AG04449 (cell line): ENCODE data around the gene YES1.
A peak's percentile ranks its signal among the peaks of the same experiment; 100 is the strongest.

Experiments
- CTCF ChIA-PET: fragments of 350-600 bp; formaldehyde crosslinking; extraction: SDS; loops from one replicate; lab custom pipeline; 2021; ENCODE audit warnings: antibody characterized with exemption; lab: Yijun Ruan, JAX
- POLR2A ChIA-PET: fragments of 400-600, 350-600 bp; formaldehyde crosslinking; extraction: SDS; loops from one replicate; lab custom pipeline; 2020; ENCODE audit warnings: antibody characterized with exemption, inconsistent platforms; lab: Yijun Ruan, JAX
- DNase-seq: peaks from one replicate; pipeline ENCODE4 v3.0.0-alpha.2; 2010; ENCODE audit warnings: low read depth, low spot score
- H3K4me3 ChIP-seq: 2 replicates; pipeline ENCODE4 v1.5.1; 2011; ENCODE audit warnings: low read depth, mild to moderate bottlenecking, control low read depth, low read length
- CTCF ChIP-seq: IDR thresholded peaks from one replicate; pipeline ENCODE4 v1.5.1; 2011; ENCODE audit warnings: mild to moderate bottlenecking, moderate library complexity, low read length, control low read depth, inconsistent platforms; ENCODE audit not compliant: insufficient read depth; ENCODE audit errors: missing control alignments

Gene YES1

GRCh38 chr18:811892-812375 lies at the start of gene YES1:
Gene YES1, minus strand, starts transcription at chr18:812242. Its CDS starts 55,415 bp downstream, at chr18:756827.
- TF ChIP-seq CTCF, result no peak
- POLR2A ChIA-PET, result no interaction called here
- no peak for DNase-seq
- CTCF ChIA-PET, result interaction anchor here (0.8 to 1.2 kb wide), 4 partner anchors 10 to 72 kb away, joined by 3 to 5 read pairs (median 4); no protein-coding TSS in a partner anchor
- H3K4me3 ChIP-seq, result peak within 1 kb of the TSS; percentile 88

GRCh38 chr18:857986-858385 lies 45.9 kb upstream of the YES1 start:
- POLR2A ChIA-PET, result no interaction called here
- CTCF ChIA-PET, result interaction anchor here (1.8 kb wide), 1 partner anchor 19 kb away, joined by 4 read pairs; no protein-coding TSS in a partner anchor
- no peak overlapping the region for H3K4me3 ChIP-seq
- no peak for DNase-seq
- no peak for TF ChIP-seq CTCF

- TF ChIP-seq CTCF, result no peak
- POLR2A ChIA-PET, result no interaction called here
- CTCF ChIA-PET, result interaction anchor here (0.8 to 1.6 kb wide), 2 partner anchors 12 to 14 kb away, joined by 3 read pairs; no protein-coding TSS in a partner anchor
- no peak for DNase-seq
- no peak overlapping the region for H3K4me3 ChIP-seq
These were observed 41.4 kb upstream of the YES1 start for GRCh38 chr18:853471-853870.

- TF ChIP-seq CTCF, result no peak
- POLR2A ChIA-PET, result no interaction called here
- no peak for DNase-seq
- CTCF ChIA-PET, result interaction anchor here (2.1 kb wide), 1 partner anchor 11 kb away, joined by 6 read pairs; no protein-coding TSS in a partner anchor
- no peak overlapping the region for H3K4me3 ChIP-seq
These were observed 38.9 kb upstream of the YES1 start for GRCh38 chr18:850960-851359.

GRCh38 chr18:849021-849420 lies 37.0 kb upstream of the YES1 start:
- H3K4me3 ChIP-seq, result no peak overlapping the region
- TF ChIP-seq CTCF, result no peak
- POLR2A ChIA-PET, result no interaction called here
- DNase-seq, result no peak
- CTCF ChIA-PET, result interaction anchor here (1.5 to 2.4 kb wide), 2 partner anchors 9 to 225 kb away, joined by 4 to 11 read pairs; no protein-coding TSS in a partner anchor

GRCh38 chr18:848062-848861 lies 36.2 kb upstream of the YES1 start:
- H3K4me3 ChIP-seq, result no peak overlapping the region
- ChIA-PET CTCF (interaction anchor here (1.0 to 2.4 kb wide), 5 partner anchors 8 to 225 kb away, joined by 3 to 11 read pairs (median 4); no protein-coding TSS in a partner anchor), POLR2A (no interaction called here)
- no peak for TF ChIP-seq CTCF
- DNase-seq, result no peak
